Measurements from ENCODE around the gene DAB1.

Gene DAB1

DNA sequence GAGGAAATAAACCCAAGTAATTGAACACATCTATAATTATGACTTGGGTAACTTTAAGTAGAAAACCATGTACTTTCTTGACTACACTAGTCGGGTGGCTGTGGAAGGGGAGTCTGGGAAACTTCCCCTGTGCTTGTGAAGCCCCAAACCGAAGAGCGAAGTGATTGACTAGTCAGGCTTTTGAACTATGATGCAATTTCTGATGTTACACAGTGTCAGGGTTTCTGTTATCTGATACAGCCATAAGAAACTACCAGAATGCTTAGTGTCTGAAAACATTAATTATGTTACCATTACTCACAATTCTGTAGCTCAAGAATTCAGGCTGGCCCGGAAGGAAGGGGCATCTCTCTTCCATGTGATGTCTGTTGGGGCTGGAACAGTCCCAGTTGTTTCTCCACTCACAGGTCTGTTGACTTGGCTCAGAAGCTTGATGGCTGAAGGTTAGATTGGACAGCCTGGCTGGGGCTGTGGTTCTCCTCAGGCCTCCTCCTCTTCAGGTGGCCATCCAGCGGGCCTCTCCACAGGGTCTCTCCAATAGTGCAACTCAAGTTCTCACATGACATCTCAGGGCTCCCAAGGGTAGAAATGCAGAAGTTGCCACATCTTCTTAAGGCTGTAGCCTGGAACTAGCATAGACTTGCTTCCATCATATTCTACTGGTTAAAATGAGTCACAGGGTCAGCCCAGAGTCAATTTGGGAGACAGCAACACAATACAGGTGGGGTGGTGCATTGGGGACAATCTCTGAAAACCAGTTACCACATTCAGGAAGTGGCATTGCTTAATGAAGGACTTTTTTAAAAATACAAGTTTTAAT is 449.7 kb downstream of the DAB1 start:
- H3K9ac ChIP-seq (ENCODE audit: low read length), result no peak overlapping the region
- H3K4me1 ChIP-seq (ENCODE audit: control insufficient read depth, low read depth, low read length), result no peaks in the 10 kb centered on the region
- no peak overlapping the region for H3K4me3 ChIP-seq (ENCODE audit: low read length)
- no peaks in the 10 kb centered on the region for H3K36me3 ChIP-seq (ENCODE audit: control insufficient read depth, low read depth, low read length)
- no peaks in the 10 kb centered on the region for H3K9me3 ChIP-seq (ENCODE audit: control insufficient read depth, low read depth, low read length)
- no peak overlapping the region for H3K27ac ChIP-seq (ENCODE audit: low read length)
- H3K27me3 ChIP-seq (ENCODE audit: control insufficient read depth, insufficient read depth, low read length), result no peaks in the 10 kb centered on the region

DNA sequence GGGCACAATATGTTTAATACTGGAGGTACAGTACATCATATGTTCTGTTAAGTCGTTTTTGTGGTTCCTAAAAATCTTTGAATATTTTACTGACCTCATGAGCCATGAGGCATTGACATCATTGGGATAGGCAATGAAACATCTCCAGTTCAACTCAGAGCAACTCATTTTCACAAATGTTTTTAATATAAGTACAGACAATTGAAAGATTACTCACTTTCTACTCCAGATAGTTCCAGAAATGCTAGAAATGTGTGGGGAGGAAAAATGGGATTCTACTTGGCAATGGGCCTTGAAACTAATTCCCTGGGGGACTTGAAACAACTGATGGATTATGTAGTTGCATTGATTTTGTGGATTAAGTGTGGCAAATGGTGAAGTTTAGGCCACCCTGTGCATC is 450.9 kb downstream of the DAB1 start:
- Histone ChIP-seq H3K27me3 (ENCODE audit: control insufficient read depth, insufficient read depth, low read length) (no peaks in the 10 kb centered on the region), H3K9ac (ENCODE audit: low read length) (no peak overlapping the region), H3K4me3 (ENCODE audit: low read length) (no peak overlapping the region), H3K27ac (ENCODE audit: low read length) (no peak overlapping the region), H3K4me1 (ENCODE audit: control insufficient read depth, low read depth, low read length) (no peaks in the 10 kb centered on the region), H3K36me3 (ENCODE audit: control insufficient read depth, low read depth, low read length) (no peaks in the 10 kb centered on the region), H3K9me3 (ENCODE audit: control insufficient read depth, low read depth, low read length) (no peaks in the 10 kb centered on the region)

DNA sequence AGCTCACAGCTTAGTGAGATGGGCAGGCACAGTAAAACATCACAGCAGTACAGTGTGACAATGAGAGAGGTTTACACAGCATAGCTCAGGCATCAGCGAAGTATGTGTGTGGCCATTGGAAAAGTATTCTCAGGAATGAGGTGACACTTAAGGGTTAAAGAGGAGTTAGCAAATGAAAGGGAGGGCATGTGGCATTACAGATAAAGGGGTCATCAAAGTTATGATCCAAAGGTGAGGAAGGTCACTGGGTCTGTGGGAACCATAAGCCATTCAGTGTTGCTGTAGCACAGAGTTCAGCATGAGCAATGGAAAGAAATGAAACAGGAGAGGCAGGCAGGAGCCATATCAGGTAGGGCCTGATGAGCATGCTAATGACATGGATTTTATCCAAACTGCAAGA is 453.6 kb downstream of the DAB1 start:
- Histone ChIP-seq H3K27me3 (ENCODE audit: control insufficient read depth, insufficient read depth, low read length) (no peaks in the 10 kb centered on the region), H3K4me3 (ENCODE audit: low read length) (no peak overlapping the region), H3K9me3 (ENCODE audit: control insufficient read depth, low read depth, low read length) (no peaks in the 10 kb centered on the region), H3K9ac (ENCODE audit: low read length) (no peak overlapping the region), H3K36me3 (ENCODE audit: control insufficient read depth, low read depth, low read length) (no peaks in the 10 kb centered on the region), H3K4me1 (ENCODE audit: control insufficient read depth, low read depth, low read length) (no peaks in the 10 kb centered on the region), H3K27ac (ENCODE audit: low read length) (no peak overlapping the region)

DNA sequence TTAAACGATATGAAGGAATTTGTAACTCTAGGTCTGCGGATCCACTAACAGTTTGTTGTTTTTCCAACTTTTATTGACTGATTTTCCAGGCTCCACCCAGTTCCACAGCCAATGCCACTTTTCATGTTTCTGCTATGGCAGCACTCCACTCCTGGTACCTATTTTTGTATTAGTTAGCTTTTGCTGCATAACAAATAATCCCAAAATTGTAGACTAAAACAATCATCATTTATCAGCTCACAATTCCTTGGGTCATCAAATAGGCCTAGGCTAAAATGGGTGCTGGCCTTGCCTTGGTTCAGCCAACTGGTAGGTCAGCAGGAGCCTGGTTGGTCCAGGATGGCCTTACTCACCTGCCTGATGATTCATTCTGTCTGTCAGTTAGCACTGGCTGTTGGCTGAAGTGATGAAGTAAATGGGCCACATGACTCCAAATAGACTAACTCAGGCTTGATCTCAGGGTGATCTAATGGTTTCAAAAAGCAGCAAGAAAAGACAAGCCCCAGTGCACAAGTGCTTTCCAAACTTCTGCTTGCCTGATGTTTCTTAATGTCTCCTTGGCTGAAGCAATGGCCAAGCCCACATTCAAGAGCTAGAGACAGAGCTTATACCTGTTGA is 454.9 kb downstream of the DAB1 start:
- H3K36me3 ChIP-seq (ENCODE audit: control insufficient read depth, low read depth, low read length), result no peaks in the 10 kb centered on the region
- H3K9ac ChIP-seq (ENCODE audit: low read length), result no peak overlapping the region
- no peaks in the 10 kb centered on the region for H3K4me1 ChIP-seq (ENCODE audit: control insufficient read depth, low read depth, low read length)
- no peaks in the 10 kb centered on the region for H3K9me3 ChIP-seq (ENCODE audit: control insufficient read depth, low read depth, low read length)
- H3K27me3 ChIP-seq (ENCODE audit: control insufficient read depth, insufficient read depth, low read length), result no peaks in the 10 kb centered on the region
- H3K4me3 ChIP-seq (ENCODE audit: low read length), result no peak overlapping the region
- H3K27ac ChIP-seq (ENCODE audit: low read length), result no peak overlapping the region

DNA sequence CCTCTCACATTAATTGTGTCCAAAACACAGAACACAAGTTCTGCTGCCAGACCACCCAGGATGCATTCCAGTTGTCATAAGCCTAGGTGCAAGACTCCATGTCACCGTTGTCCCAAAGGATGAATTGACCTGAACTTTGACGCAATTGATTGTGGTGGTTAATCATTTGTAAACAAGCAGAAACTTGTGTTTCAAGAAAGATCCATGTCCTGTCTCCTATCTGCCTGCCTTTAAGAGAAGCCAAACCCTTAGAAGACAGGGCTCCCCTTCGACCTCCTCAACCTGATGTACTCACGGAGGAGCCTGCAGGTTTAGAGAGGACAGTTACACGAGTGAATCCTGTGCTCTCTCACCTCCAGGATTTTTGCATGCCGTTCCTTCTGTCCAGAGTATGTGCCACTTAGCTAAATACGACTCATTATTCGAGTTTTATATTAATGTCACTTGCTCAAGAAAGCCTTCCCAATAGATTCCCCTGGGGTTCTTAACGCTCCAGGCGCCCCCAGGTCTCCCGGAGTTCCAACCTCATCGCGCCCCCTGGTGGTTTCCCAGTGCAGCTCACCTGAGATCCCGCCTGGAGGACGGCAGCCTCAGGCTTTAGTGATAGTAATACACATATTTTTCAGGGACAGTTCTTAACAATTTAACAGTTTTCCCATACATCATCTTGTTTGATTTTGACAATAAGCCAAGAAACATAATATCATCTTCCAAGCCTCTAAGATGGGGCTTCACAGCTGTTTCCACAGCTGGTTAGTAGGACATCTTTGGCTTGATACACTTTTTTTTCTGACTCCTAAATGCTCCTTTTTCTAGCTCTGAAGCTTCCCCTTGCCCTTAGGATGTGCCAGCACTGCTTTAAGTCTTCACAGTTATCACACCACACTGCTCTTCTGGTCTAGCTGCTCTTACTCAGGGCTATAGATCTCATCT is 455.7 kb downstream of the DAB1 start:
- no peaks in the 10 kb centered on the region for H3K27me3 ChIP-seq (ENCODE audit: control insufficient read depth, insufficient read depth, low read length)
- no peaks in the 10 kb centered on the region for H3K4me1 ChIP-seq (ENCODE audit: control insufficient read depth, low read depth, low read length)
- no peaks in the 10 kb centered on the region for H3K36me3 ChIP-seq (ENCODE audit: control insufficient read depth, low read depth, low read length)
- no peak overlapping the region for H3K27ac ChIP-seq (ENCODE audit: low read length)
- no peak overlapping the region for H3K9ac ChIP-seq (ENCODE audit: low read length)
- H3K4me3 ChIP-seq (ENCODE audit: low read length), result no peak overlapping the region
- no peaks in the 10 kb centered on the region for H3K9me3 ChIP-seq (ENCODE audit: control insufficient read depth, low read depth, low read length)

DNA sequence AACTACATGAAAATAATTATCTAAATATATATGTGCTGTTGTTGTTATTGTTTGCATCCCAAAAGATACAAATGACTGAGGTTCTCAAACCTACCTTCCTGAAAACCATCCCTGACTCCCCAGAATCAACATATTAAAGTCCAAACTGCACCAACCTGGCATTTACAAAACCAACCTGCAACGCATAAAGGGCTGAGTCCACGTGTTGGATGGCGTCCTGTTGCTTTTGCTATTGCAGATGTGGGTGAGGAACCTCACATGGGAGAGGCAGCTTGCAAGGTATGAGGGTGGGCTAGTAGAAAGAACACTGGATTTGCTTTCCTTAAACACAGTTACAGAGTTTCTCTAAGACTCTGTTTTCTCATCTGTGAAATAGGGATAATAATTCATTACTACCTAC is 456.5 kb downstream of the DAB1 start:
- no peaks in the 10 kb centered on the region for H3K36me3 ChIP-seq (ENCODE audit: control insufficient read depth, low read depth, low read length)
- H3K4me3 ChIP-seq (ENCODE audit: low read length), result no peak overlapping the region
- H3K9ac ChIP-seq (ENCODE audit: low read length), result no peak overlapping the region
- H3K27me3 ChIP-seq (ENCODE audit: control insufficient read depth, insufficient read depth, low read length), result no peaks in the 10 kb centered on the region
- H3K4me1 ChIP-seq (ENCODE audit: control insufficient read depth, low read depth, low read length), result no peaks in the 10 kb centered on the region
- no peak overlapping the region for H3K27ac ChIP-seq (ENCODE audit: low read length)
- H3K9me3 ChIP-seq (ENCODE audit: control insufficient read depth, low read depth, low read length), result no peaks in the 10 kb centered on the region

DNA sequence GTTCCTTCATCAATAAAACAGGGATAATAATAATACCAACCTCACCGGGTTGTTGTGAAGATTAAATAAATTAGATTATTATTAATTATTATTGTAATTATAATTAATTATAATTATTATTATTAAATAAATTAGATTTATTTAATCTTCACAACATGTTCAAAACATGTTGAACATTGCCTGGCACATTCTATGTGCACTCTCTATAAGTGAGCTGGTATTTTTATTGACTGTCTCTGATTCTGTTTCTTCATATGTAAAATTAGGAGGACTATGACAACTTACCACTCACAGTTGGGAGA is 457.2 kb downstream of the DAB1 start:
- Histone ChIP-seq H3K27ac (ENCODE audit: low read length) (no peak overlapping the region), H3K9ac (ENCODE audit: low read length) (no peak overlapping the region), H3K27me3 (ENCODE audit: control insufficient read depth, insufficient read depth, low read length) (no peaks in the 10 kb centered on the region)

DNA sequence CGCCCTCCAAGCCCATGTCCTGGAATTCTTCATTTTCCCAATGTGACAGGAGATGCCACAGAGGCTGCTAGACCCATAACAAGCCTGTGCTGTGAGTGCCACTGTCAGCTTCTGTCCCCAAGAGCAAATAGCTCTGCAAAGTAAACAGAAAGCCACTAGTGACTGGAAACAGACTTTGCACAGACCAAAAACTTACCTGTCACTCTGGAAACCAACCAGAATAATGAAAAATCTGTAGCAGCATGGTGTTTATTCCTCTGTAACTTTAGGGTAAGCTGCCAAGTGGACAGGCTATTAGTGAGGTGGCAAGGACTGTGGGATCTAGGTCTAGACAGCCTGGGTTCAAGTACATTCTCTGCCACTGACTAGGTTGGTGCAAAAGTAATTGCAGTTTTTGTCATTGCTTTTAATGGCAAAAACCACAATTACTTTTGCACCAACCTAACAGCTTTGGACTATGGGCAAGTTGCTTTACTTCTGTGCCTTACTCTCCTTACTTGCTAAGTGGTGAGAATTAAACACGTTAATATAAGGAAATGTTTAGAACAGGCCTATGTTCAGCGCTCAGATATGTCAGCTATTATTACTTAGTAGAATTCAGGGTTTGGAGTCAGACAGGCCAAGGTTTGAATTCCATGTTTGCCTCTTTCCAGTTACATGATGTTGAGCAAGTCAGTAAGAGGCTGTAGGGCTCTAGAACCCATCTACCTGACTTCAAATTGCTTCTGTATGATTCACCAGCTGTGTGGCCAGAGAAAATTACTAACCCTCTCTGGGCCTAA is 457.8 kb downstream of the DAB1 start, which contains the start of gene C8B:
Gene C8B (minus strand): TSS at position 100 of the 782 bp plus-strand sequence. CDS start 67 bp downstream, at position 33.
- Histone ChIP-seq H3K9me3 (ENCODE audit: control insufficient read depth, low read depth, low read length) (no peaks in the 10 kb centered on the region), H3K27ac (ENCODE audit: low read length) (no peak within 1 kb of the TSS), H3K4me3 (ENCODE audit: low read length) (no peak within 1 kb of the TSS), H3K9ac (ENCODE audit: low read length) (no peak within 1 kb of the TSS), H3K27me3 (ENCODE audit: control insufficient read depth, insufficient read depth, low read length) (no peaks in the 10 kb centered on the region), H3K4me1 (ENCODE audit: control insufficient read depth, low read depth, low read length) (no peaks in the 10 kb centered on the region), H3K36me3 (ENCODE audit: control insufficient read depth, low read depth, low read length) (no peaks in the 10 kb centered on the region)

More for the DNA sequence above, 457.2 kb downstream of the DAB1 start:
- no peaks in the 10 kb centered on the region for H3K36me3 ChIP-seq (ENCODE audit: control insufficient read depth, low read depth, low read length)
- no peak overlapping the region for H3K4me3 ChIP-seq (ENCODE audit: low read length)
- no peaks in the 10 kb centered on the region for H3K4me1 ChIP-seq (ENCODE audit: control insufficient read depth, low read depth, low read length)
- no peaks in the 10 kb centered on the region for H3K9me3 ChIP-seq (ENCODE audit: control insufficient read depth, low read depth, low read length)

DNA sequence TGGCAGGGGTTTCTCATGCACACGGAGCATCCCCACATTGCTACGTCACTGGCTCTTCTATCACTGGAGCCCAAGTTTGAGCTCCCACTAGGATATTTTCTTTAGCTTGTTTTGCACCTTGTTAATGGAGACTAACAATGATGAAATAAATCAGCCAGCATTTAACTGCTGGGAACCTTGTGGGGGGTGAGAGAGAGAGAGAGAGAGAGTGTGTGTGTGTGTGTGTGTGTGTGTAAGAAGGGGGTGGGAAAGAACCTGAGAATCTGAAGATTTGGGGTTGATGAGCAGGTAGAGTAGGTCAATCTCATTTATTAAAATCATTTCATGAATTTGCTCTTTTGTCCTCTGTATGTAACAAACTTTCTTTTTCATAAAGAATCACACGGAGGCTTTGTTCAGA is 458.7 kb downstream of the DAB1 start:
- Histone ChIP-seq H3K9ac (ENCODE audit: low read length) (no peak overlapping the region), H3K27me3 (ENCODE audit: control insufficient read depth, insufficient read depth, low read length) (no peaks in the 10 kb centered on the region), H3K4me3 (ENCODE audit: low read length) (no peak overlapping the region), H3K4me1 (ENCODE audit: control insufficient read depth, low read depth, low read length) (no peaks in the 10 kb centered on the region), H3K36me3 (ENCODE audit: control insufficient read depth, low read depth, low read length) (no peaks in the 10 kb centered on the region), H3K9me3 (ENCODE audit: control insufficient read depth, low read depth, low read length) (no peaks in the 10 kb centered on the region), H3K27ac (ENCODE audit: low read length) (no peak overlapping the region)

DNA sequence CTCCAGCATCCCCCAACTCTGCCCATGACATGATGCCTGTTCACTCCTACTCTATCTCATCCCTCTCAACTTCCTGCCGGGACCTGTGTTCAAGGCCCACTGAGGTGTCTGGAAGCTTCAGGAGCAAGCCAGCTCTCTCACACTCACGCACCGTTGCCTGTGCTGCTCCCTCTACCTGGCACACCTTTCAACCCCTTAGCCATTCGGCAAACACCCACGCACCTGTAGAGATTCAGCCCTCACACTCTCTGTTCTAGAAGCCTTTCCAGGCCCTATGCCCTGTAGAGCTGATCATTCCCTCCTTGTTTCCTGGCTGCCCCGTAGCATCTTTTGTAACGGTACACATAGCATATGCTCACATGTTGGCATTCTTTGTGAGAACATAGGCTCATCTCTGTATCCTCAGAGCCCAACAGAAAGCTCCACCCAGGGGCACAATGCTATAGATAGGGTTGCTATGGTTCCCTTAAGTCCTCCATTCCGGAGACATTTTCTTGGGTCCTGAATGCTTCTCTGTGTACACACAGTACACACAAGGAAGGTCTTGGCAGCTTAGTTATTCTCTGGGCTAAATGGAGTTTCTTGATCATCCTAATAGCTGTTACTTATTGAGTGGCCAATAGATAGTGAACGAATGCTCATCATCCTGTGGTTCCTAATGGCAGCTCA is 459.4 kb downstream of the DAB1 start:
- Histone ChIP-seq H3K27me3 (ENCODE audit: control insufficient read depth, insufficient read depth, low read length) (no peaks in the 10 kb centered on the region), H3K36me3 (ENCODE audit: control insufficient read depth, low read depth, low read length) (no peaks in the 10 kb centered on the region), H3K27ac (ENCODE audit: low read length) (no peak overlapping the region), H3K4me1 (ENCODE audit: control insufficient read depth, low read depth, low read length) (no peaks in the 10 kb centered on the region), H3K9me3 (ENCODE audit: control insufficient read depth, low read depth, low read length) (no peaks in the 10 kb centered on the region), H3K4me3 (ENCODE audit: low read length) (no peak overlapping the region), H3K9ac (ENCODE audit: low read length) (no peak overlapping the region)
